Fibroblast of lung (primary cell): ENCODE measurements around the gene TECR.

Experiments used
- CTCF ChIP-seq, 2 donors: IDR thresholded peaks in 1 of 2; conservative IDR thresholded peaks in 1 of 2; 1 replicate in 1 of 2; 2 replicates in 1 of 2; pipeline ENCODE4 v1.5.1; 2011 to 2012; ENCODE audit warnings: low read length in 2 of 2, control low read depth in 1 of 2, inconsistent platforms in 1 of 2, low read depth in 1 of 2, mild to moderate bottlenecking in 1 of 2
- EZH2 ChIP-seq: IDR thresholded peaks from 2 replicates; pipeline ENCODE4 v1.5.1; 2012; ENCODE audit warnings: low read length, control low read depth, mild to moderate bottlenecking; ENCODE audit errors: missing control alignments

- no peak for TF ChIP-seq CTCF (conservative IDR thresholded peaks at IDR 0.05 in 1 of 2, IDR thresholded peaks at IDR 0.05 in 1 of 2; ENCODE audit: low read depth in 1 of 2, low read length in 2 of 2)
- TF ChIP-seq EZH2 = no peak
These were observed 36.5 kb upstream of the TECR start for GRCh38 chr19:14492756-14493337.
